Small intestine (tissue), 16 donors: ENCODE data around the gene PDIA4. TPM values are rescaled to one million over a fixed set of nuclear protein-coding genes. Genes with fewer than 3 reads are reported as not detected.

Source experiments
- DNase-seq, 2 donors: peaks; one replicate each; pipeline versions ENCODE4 v3.0.0 to v3.0.0-alpha.2; 2013
- FAIRE-seq: peaks from 2 replicates; lab custom pipeline; 2012; peaks lifted over from hg19 to GRCh38; lab: Jason Lieb, UNC
- H3K27ac ChIP-seq, 3 donors: one replicate each; pipeline ENCODE4 v1.5.1; 2013; ENCODE audit warnings: low read length in 2 of 3, mild to moderate bottlenecking in 2 of 3, control low read depth in 1 of 3, inconsistent platforms in 1 of 3, low read depth in 1 of 3, moderate library complexity in 1 of 3
- H3K27me3 ChIP-seq, 3 donors: one replicate each; pipeline ENCODE4 v1.6.1; 2013; ENCODE audit warnings: low read length in 3 of 3, inconsistent platforms in 1 of 3; ENCODE audit not compliant: control insufficient read depth in 3 of 3, insufficient read depth in 3 of 3
- H3K36me3 ChIP-seq, 3 donors: one replicate each; pipeline ENCODE4 v1.6.1; 2013; ENCODE audit warnings: low read length in 3 of 3, inconsistent platforms in 1 of 3, low read depth in 1 of 3, mild to moderate bottlenecking in 1 of 3, moderate library complexity in 1 of 3; ENCODE audit not compliant: control insufficient read depth in 3 of 3, insufficient read depth in 2 of 3
- H3K4me1 ChIP-seq, 3 donors: one replicate each; pipeline ENCODE4 v1.6.1; 2013; ENCODE audit warnings: low read length in 2 of 3, inconsistent platforms in 1 of 3, low read depth in 1 of 3, mild to moderate bottlenecking in 1 of 3, moderate library complexity in 1 of 3; ENCODE audit not compliant: control insufficient read depth in 3 of 3, insufficient read depth in 2 of 3
- H3K4me3 ChIP-seq, 3 donors: one replicate each; pipeline ENCODE4 v1.5.1; 2013; ENCODE audit warnings: low read length in 3 of 3, control low read depth in 1 of 3, inconsistent platforms in 1 of 3, low read depth in 1 of 3, mild to moderate bottlenecking in 1 of 3, moderate library complexity in 1 of 3
- H3K9me3 ChIP-seq, 2 donors: one replicate each; pipeline ENCODE4 v1.6.1; 2013; ENCODE audit warnings: low read depth in 1 of 2, low read length in 1 of 2; ENCODE audit not compliant: control insufficient read depth in 2 of 2, insufficient read depth in 1 of 2
- WGBS, 3 donors: extraction: QIAGEN DNeasy Blood & Tissue Kit; methylation state at CpG; one replicate each; pipeline ENCODE4 v1.1.7; 2013; 5-methylcytosine and 5-hydroxymethylcytosine counted together
- long read RNA-seq, 10 donors: transcript quantifications; one replicate each; lab custom pipeline, GENCODE V29; 2026
- polyA plus RNA-seq, 4 donors: library from polyadenylated mRNA; stranded (reverse) in 3 of 4; unstranded in 1 of 4; fragments of 200-250 nt in 3 of 4; fragments of 120-200 nt in 1 of 4; gene quantifications; one replicate each; pipeline versions ENCODE4 v1.2.1 to v1.2.3, GENCODE V29; 2013
- donor health status: healthy with polysubstance abuse.
- donor health status: control.
- donor health status: control.
- donor health status: Bipolar disorder and iron deficiency.
- donor health status: healthy.

Gene PDIA4
- 100 to 1,000 TPM in 2 of 4 donors, 10 to 100 TPM in 2; 19.9 to 239 (median 84.4) TPM for polyA plus RNA-seq
- long read RNA-seq, donor 1, transcript PDIA4-201 (10 exons, 2,903 nt) = major isoform, 53 of 223 reads
- long read RNA-seq, donor 1, transcript PDIA4-203 (3 exons, 632 nt) = minor isoform, 6 of 223 reads
- long read RNA-seq, donor 1, partial matches to known transcripts = 158 of 223 reads
- long read RNA-seq, donor 1, other reads (novel, unspliced or antisense) = 6 of 223 reads
- long read RNA-seq, donor 2, transcript PDIA4-201 (10 exons, 2,903 nt) = major isoform, 19 of 49 reads
- long read RNA-seq, donor 2, partial matches to known transcripts = 29 of 49 reads
- long read RNA-seq, donor 2, other reads (novel, unspliced or antisense) = 0 of 49 reads
- long read RNA-seq, donor 3, transcript PDIA4-203 (3 exons, 632 nt) = minor isoform, 7 of 126 reads
- long read RNA-seq, donor 3, transcript PDIA4-201 (10 exons, 2,903 nt) = major isoform, 14 of 126 reads
- long read RNA-seq, donor 3, partial matches to known transcripts = 105 of 126 reads
- long read RNA-seq, donor 3, other reads (novel, unspliced or antisense) = 0 of 126 reads
- long read RNA-seq, donor 4, partial matches to known transcripts = 0 of 1 reads
- long read RNA-seq, donor 4, other reads (novel, unspliced or antisense) = 0 of 1 reads
- long read RNA-seq, donor 5, partial matches to known transcripts = 48 of 55 reads
- long read RNA-seq, donor 5, other reads (novel, unspliced or antisense) = 0 of 55 reads
- long read RNA-seq, donor 6, transcript PDIA4-201 (10 exons, 2,903 nt) = major isoform, 17 of 70 reads
- long read RNA-seq, donor 6, partial matches to known transcripts = 49 of 70 reads
- long read RNA-seq, donor 6, other reads (novel, unspliced or antisense) = 0 of 70 reads
- long read RNA-seq, donor 7, transcript PDIA4-201 (10 exons, 2,903 nt) = major isoform, 18 of 52 reads
- long read RNA-seq, donor 7, partial matches to known transcripts = 33 of 52 reads
- long read RNA-seq, donor 7, other reads (novel, unspliced or antisense) = 0 of 52 reads
- long read RNA-seq, donor 8, partial matches to known transcripts = 0 of 3 reads
- long read RNA-seq, donor 8, other reads (novel, unspliced or antisense) = 0 of 3 reads
- long read RNA-seq, donor 9, transcript PDIA4-201 (10 exons, 2,903 nt) = major isoform, 5 of 11 reads
- long read RNA-seq, donor 9, partial matches to known transcripts = 5 of 11 reads
- long read RNA-seq, donor 9, other reads (novel, unspliced or antisense) = 0 of 11 reads
- long read RNA-seq, donor 10, transcript PDIA4-201 (10 exons, 2,903 nt) = major isoform, 43 of 128 reads
- long read RNA-seq, donor 10, partial matches to known transcripts = 84 of 128 reads
- long read RNA-seq, donor 10, other reads (novel, unspliced or antisense) = 0 of 128 reads

GRCh38 chr7:149028346-149029109, at the start of gene PDIA4:
TSS of gene PDIA4 (minus strand) at chr7:149028505. CDS start at chr7:149028408, 97 bp downstream.
- peak; percentile 100 for DNase-seq
- WGBS, 3 donors = 0% methylated on average over 69 to 87 of the region's 87 CpGs
- no peak for FAIRE-seq

GRCh38 chr7:149077594-149077993, 49.3 kb upstream of the PDIA4 start:
- WGBS, 3 donors = 85 to 92% (median 86%) methylated on average over 9 of the region's 9 CpGs
- FAIRE-seq = no peak

More at GRCh38 chr7:149028346-149029109, at the start of gene PDIA4:
- H3K4me3 ChIP-seq = peak within 1 kb of the TSS; percentile 85 to 90 (median 86)
- H3K4me1 ChIP-seq = peaks cover 0 to 2% (median 0%) of the 10 kb centered on the region in 3 donors
- no peaks in the 10 kb centered on the region for H3K27me3 ChIP-seq
- peaks cover 0 to 7% (median 2%) of the 10 kb centered on the region in 3 donors for H3K36me3 ChIP-seq
- no peaks in the 10 kb centered on the region for H3K9me3 ChIP-seq
- peak within 1 kb of the TSS; percentile 83 to 94 (median 86) for H3K27ac ChIP-seq

GRCh38 chr7:149075286-149075685, 47.0 kb upstream of the PDIA4 start:
- peaks cover 5 to 40% (median 5%) of the 10 kb centered on the region in 3 donors for H3K36me3 ChIP-seq
- WGBS, 3 donors = 96 to 100% (median 98%) methylated on average over 2 of the region's 2 CpGs
- DNase-seq = no peak

More at GRCh38 chr7:149077594-149077993, 49.3 kb upstream of the PDIA4 start:
- H3K4me1 ChIP-seq = no peaks in the 10 kb centered on the region
- H3K9me3 ChIP-seq = no peaks in the 10 kb centered on the region
- DNase-seq = no peak
- H3K27ac ChIP-seq = no peak overlapping the region
- H3K36me3 ChIP-seq = peaks cover 0 to 18% (median 0%) of the 10 kb centered on the region in 3 donors
- H3K4me3 ChIP-seq = no peak overlapping the region
- H3K27me3 ChIP-seq = no peaks in the 10 kb centered on the region

GRCh38 chr7:149074116-149074885, 46.0 kb upstream of the PDIA4 start:
- Histone ChIP-seq H3K4me1 (no peaks in the 10 kb centered on the region), H3K9me3 (no peaks in the 10 kb centered on the region), H3K27me3 (no peaks in the 10 kb centered on the region), H3K27ac (no peak overlapping the region), H3K36me3 (peaks cover 7 to 44% (median 7%) of the 10 kb centered on the region in 3 donors), H3K4me3 (no peak overlapping the region)
- DNase-seq (no peak), FAIRE-seq (no peak)
- WGBS, 3 donors = 77 to 87% (median 80%) methylated on average over 3 of the region's 3 CpGs

More at GRCh38 chr7:149075286-149075685, 47.0 kb upstream of the PDIA4 start:
- no peak overlapping the region for H3K27ac ChIP-seq
- no peaks in the 10 kb centered on the region for H3K4me1 ChIP-seq
- no peaks in the 10 kb centered on the region for H3K27me3 ChIP-seq
- no peak for FAIRE-seq
- no peak overlapping the region for H3K4me3 ChIP-seq
- no peaks in the 10 kb centered on the region for H3K9me3 ChIP-seq

GRCh38 chr7:149072438-149072775, 44.1 kb upstream of the PDIA4 start:
- DNase-seq = no peak
- WGBS, 3 donors = 91 to 95% (median 91%) methylated on average over 4 of the region's 4 CpGs
- Histone ChIP-seq H3K27me3 (no peaks in the 10 kb centered on the region), H3K4me1 (no peaks in the 10 kb centered on the region), H3K36me3 (peaks cover 7 to 52% (median 7%) of the 10 kb centered on the region in 3 donors), H3K9me3 (no peaks in the 10 kb centered on the region), H3K4me3 (no peak overlapping the region), H3K27ac (no peak overlapping the region)
- no peak for FAIRE-seq

GRCh38 chr7:149071641-149072437, 43.5 kb upstream of the PDIA4 start:
- no peak for FAIRE-seq
- no peaks in the 10 kb centered on the region for H3K4me1 ChIP-seq
- H3K4me3 ChIP-seq = no peak overlapping the region
- peak in 1 of 2 donors; percentile 14 for DNase-seq
- H3K9me3 ChIP-seq = no peaks in the 10 kb centered on the region
- WGBS, 3 donors = 82 to 94% (median 83%) methylated on average over 39 to 46 of the region's 46 CpGs
- no peaks in the 10 kb centered on the region for H3K27me3 ChIP-seq
- peak overlapping the region in 1 of 3 donors; percentile 42 for H3K27ac ChIP-seq
- peaks cover 7 to 52% (median 7%) of the 10 kb centered on the region in 3 donors for H3K36me3 ChIP-seq
